22Rv1 (cell line): ENCODE data around the gene C2orf49.

ENCODE experiments used
- H3K27ac ChIP-seq: fragments of 450-650 bp; 2 replicates; pipeline ENCODE4 v1.5.1; 2017
- ZFX ChIP-seq: fragments of 450-650 bp; IDR thresholded peaks from 2 replicates; pipeline ENCODE4 v1.6.1; 2017; ENCODE audit warnings: antibody characterized with exemption, borderline replicate concordance
- TF ChIP-seq, protein P1 (sequence below): fragments of 450-650 bp; IDR thresholded peaks from 2 replicates; pipeline ENCODE4 v1.5.1; 2017; ENCODE audit warnings: mild to moderate bottlenecking

The C2orf49 gene

DNA sequence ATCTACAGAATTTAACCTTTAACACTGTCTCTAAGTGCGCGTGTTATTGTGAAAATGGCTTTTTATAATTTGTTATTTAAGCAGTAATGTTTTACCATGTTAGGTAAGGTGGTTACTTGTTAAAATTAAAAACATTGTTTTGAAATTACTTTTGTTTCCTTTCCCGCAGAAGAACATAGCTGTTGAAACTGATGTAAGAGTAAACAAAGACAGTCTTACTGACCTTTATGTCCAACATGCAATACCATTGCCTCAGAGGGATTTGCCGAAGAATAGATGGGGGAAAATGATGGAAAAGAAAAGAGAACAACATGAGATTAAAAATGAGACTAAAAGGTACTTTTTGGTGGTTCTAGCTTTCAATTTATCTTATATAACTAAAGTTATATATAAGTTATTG lies 2.1 kb downstream of the C2orf49 start:
- no peak for TF ChIP-seq ZFX
- TF ChIP-seq, protein P1, sequence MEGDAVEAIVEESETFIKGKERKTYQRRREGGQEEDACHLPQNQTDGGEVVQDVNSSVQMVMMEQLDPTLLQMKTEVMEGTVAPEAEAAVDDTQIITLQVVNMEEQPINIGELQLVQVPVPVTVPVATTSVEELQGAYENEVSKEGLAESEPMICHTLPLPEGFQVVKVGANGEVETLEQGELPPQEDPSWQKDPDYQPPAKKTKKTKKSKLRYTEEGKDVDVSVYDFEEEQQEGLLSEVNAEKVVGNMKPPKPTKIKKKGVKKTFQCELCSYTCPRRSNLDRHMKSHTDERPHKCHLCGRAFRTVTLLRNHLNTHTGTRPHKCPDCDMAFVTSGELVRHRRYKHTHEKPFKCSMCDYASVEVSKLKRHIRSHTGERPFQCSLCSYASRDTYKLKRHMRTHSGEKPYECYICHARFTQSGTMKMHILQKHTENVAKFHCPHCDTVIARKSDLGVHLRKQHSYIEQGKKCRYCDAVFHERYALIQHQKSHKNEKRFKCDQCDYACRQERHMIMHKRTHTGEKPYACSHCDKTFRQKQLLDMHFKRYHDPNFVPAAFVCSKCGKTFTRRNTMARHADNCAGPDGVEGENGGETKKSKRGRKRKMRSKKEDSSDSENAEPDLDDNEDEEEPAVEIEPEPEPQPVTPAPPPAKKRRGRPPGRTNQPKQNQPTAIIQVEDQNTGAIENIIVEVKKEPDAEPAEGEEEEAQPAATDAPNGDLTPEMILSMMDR = no peak
- H3K27ac ChIP-seq = no peak overlapping the region

DNA sequence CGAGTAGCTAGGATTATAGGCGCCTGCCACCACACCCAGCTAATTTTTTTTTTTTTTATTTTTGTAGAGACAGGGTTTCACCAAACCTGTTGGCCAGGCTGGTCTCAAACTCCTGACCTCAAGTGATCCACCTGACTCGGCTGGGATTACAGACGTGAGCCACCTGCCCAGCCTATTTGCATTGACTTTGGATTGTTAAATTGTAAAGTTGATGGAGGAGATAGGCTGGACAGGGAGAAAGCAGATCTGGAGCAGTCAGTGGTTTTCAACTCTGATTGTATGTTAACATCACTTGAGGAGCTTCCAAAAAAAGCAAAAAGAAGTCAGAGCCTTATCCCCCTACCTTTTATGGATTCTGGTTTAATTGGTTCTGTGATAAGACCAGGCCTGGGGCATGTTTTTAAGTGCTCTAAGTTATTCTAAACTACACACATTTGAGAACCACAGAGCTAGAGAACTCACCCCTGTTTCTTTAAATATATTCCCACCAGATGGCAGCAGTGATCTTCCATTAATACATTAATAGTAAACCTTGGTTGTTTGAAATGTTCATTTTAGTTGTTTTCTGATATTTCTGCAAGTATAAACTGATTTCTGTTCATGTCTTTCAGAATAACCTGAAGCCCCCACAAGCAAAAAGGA lies 7.5 kb downstream of the C2orf49 start:
- H3K27ac ChIP-seq = no peak overlapping the region

DNA sequence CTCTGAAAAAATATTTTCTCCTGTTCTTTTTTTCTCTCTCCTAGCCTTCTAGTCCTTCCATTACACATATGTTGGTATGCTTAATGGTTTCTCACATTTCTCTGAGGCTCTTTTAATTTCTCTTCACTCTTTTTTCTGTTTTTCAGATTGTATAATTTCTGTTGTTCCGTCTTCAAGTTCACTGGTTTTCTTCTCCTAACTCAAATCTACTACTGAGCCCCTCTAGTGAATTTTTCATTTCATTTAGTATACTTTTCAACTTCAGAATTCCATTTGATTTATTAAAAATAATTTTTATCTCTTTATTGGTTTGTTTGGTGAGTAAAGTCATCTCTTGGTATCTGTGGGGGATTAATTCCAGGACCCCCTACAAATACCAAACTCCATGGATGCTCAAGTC lies 19.8 kb downstream of the C2orf49 start:
- no peak for TF ChIP-seq ZFX
- TF ChIP-seq, protein P1 = no peak
- no peak overlapping the region for H3K27ac ChIP-seq

More for the DNA sequence above, 7.5 kb downstream of the C2orf49 start:
- TF ChIP-seq, protein P1 = peak; percentile 63
- no peak for TF ChIP-seq ZFX

DNA sequence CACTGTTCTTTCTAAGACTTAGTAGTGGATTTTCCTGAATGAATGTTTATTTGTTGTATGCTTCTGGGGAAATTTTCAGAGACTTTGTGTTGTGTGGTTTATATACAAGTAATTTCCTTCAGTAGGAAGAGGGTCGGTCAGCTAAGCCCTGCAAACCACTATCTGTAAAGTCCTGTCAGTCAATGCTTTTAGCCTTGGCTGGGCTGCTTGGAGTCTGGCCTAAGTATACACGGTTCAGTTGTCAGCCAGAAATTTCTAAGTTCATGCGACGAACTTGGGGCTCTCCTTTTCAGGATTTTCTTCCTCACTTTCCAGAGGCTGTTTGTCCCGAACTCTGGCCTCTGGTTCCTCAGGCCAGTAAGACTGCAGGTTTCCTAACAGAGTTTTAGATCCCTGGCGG lies 21.3 kb downstream of the C2orf49 start:
- TF ChIP-seq ZFX = no peak
- TF ChIP-seq, protein P1 = no peak
- H3K27ac ChIP-seq = no peak overlapping the region

DNA sequence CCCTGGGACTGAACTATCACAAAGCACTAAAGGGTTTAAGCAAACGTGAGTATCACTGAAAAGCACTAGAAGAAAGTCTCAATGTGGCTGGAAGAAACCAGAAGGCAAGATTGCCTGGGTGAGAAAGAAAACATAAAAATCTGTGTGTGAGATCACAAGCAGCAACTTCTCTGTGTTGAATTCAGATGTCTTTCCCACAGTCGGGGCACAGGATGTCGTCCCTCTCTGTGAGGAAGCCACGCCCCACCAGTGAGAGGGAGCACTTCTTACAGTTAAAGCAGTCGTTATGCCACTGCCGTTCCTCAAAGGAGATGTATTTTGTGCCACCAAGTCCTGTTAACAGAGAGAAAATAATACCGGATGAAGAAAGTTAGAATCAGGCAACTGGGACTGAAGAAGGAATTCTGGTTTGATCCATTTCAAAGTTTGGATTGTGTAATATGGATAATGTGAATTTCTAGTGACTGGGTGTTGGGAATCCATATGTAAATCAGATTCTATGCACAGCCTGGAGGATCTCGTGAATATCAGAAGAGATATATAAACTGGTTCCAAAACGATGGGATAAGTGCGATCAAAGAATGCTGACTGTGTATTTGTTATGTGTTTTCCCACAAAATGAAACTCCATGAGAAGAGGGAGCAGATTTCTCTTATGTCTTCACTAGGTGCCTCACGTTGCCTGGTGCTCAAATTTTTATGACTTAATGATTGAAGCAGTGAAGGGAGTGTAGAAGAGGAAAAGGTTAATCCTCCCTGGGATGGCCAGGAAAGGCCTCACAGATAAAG lies 24.0 kb downstream of the C2orf49 start:
- no peak for TF ChIP-seq ZFX
- TF ChIP-seq, protein P1 = no peak
- H3K27ac ChIP-seq = no peak overlapping the region

DNA sequence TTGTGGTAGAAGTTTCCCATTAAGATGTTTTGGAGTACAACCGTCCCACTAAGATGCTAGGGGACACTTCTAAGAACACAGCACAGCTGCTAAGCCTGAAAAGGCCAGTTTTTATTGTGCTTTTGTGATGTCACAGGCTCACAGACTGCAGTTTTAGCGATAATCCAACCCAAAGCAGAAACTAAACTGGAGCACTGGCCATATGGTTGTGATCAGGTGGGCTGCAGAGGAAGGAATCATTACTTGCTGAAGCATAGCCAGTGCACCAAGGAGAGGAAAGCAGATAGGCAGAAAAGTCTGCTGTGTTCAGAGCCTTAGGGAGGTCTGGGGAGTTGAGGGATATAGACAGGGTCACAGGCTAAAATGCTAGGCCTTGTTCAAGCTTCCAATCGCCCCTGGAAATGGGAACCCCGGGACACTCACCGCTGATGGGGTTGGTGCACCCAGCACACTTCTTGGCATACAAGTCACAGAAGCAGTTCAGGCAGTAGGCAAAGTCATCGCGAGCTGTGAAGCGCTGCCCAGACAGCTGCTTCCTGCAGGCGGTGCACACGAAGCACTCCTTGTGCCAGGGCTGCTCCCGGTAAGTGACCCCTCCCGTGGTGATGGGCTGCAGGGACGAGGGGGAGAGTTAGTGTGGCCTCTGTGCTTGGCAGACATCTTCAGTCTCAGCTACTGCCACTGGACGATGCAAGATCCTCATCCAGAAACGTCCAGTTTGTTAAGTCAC lies 25.7 kb downstream of the C2orf49 start:
- no peak for TF ChIP-seq ZFX
- TF ChIP-seq, protein P1 = no peak
- no peak overlapping the region for H3K27ac ChIP-seq
